PC-9 (cell line): ENCODE measurements around the gene SLAIN2.

Experiments
- EZH2 ChIP-seq: fragments of 200-600 bp; sonication (generic); IDR thresholded peaks from 2 replicates; pipeline ENCODE4 v1.8.0; 2017; ENCODE audit warnings: antibody characterized with exemption, low read depth
- TF ChIP-seq, protein P1 (sequence below): fragments of 200-600 bp; sonication (generic); conservative IDR thresholded peaks from 2 replicates; pipeline ENCODE4 v1.6.1; 2017; ENCODE audit warnings: mixed run types, antibody characterized with exemption, mild to moderate bottlenecking, moderate library complexity

DNA sequence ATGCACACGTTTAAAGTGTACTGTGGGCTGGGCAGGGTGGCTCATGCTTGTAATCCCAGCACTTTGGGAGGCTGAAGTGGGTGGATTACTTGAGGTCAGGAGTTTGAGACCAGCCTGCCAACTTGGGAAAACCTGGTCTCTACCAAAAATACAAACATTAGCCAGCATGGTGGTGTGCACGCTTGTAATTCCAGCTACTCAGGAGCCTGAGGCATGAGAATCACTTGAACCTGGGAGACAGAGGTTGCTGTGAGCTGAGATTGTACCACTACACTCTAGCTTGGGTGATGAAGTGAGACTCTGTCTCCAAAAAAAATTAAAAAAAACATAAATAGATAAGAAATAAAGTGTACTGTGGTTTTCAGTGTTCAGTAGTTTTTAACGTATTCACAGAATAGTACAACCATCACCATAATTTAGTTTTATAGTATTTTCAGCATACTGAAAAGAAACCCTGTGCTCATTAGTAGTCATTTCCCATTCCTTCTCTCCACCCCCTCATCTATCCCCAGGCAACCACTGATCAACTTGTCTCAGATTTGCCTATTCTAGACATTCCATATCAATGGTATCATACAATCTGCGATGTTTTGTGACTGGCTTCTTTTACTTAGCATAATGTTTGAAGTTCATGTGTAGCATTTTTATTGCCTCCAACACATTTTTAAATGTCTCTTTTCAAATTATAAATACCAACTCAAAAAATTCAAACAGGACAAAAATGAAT is 19.1 kb downstream of the SLAIN2 start:
- TF ChIP-seq, protein P1, sequence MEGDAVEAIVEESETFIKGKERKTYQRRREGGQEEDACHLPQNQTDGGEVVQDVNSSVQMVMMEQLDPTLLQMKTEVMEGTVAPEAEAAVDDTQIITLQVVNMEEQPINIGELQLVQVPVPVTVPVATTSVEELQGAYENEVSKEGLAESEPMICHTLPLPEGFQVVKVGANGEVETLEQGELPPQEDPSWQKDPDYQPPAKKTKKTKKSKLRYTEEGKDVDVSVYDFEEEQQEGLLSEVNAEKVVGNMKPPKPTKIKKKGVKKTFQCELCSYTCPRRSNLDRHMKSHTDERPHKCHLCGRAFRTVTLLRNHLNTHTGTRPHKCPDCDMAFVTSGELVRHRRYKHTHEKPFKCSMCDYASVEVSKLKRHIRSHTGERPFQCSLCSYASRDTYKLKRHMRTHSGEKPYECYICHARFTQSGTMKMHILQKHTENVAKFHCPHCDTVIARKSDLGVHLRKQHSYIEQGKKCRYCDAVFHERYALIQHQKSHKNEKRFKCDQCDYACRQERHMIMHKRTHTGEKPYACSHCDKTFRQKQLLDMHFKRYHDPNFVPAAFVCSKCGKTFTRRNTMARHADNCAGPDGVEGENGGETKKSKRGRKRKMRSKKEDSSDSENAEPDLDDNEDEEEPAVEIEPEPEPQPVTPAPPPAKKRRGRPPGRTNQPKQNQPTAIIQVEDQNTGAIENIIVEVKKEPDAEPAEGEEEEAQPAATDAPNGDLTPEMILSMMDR, result no peak
- TF ChIP-seq EZH2, result no peak
